Mucosa of descending colon (tissue), 3 donors: Measurements from ENCODE around the gene NR1H4. TPM values are rescaled to one million over a fixed set of nuclear protein-coding genes. Genes with fewer than 3 reads are reported as not detected.

ENCODE experiments used
- ATAC-seq: fragments of 200-7000 bp; cut with Tn5 transposase; one replicate; pipeline ENCODE4 v1.9.1; 2020; ENCODE audit warnings: mild to moderate bottlenecking, moderate library complexity
- DNase-seq, 3 donors: peaks; one replicate each; pipeline ENCODE4 v3.0.0-alpha.2; 2020
- H3K36me3 ChIP-seq: fragments of 200-600 bp; one replicate; pipeline ENCODE4 v1.8.0; 2021; ENCODE audit warnings: low read depth, mild to moderate bottlenecking
- H3K4me1 ChIP-seq: fragments of 200-600 bp; one replicate; pipeline ENCODE4 v1.8.0; 2021; ENCODE audit warnings: low read depth, mild to moderate bottlenecking
- H3K4me3 ChIP-seq: fragments of 200-600 bp; one replicate; pipeline ENCODE4 v1.8.0; 2021; ENCODE audit warnings: mild to moderate bottlenecking
- H3K9me3 ChIP-seq: fragments of 200-600 bp; one replicate; pipeline ENCODE4 v1.8.0; 2021; ENCODE audit warnings: mild to moderate bottlenecking
- intact Hi-C, 2 donors: fragments of 100-400 bp; cut with DNase I in 1 of 2; cut with micrococcal nuclease in 1 of 2; formaldehyde crosslinking; loops; one replicate each; pipeline versions ENCODE4 v1.11.0 to v1.11.1; 2022; cut with DNase I, micrococcal nuclease
- total RNA-seq, 3 donors: library from RNA; stranded (reverse); fragmentation: NEBNext Ultra II Directional in 2 of 3; extraction: Animal tissue kit (Norgen Biotek cat#: 25700) in 2 of 3; gene quantifications; one replicate each; pipeline versions ENCODE4 v1.2.1 to v1.2.4, GENCODE V29; 2021 to 2023
- TF ChIP-seq, protein P1 (sequence below): fragments of 200-600 bp; IDR thresholded peaks from one replicate; pipeline ENCODE4 v1.8.0; 2022; ENCODE audit warnings: antibody characterized with exemption, mild to moderate bottlenecking
- donor health status: DM: no; HTN: no; CAD: no; lungs with moderate emphysema.
- donor health status: DM: no; HTN: no; CAD: no.
- donor health status: DM: no; HTN: yes; CAD: no.

NR1H4 gene
- total RNA-seq, 3 donors from 2014 or later, result 9.4 to 17.6 (median 13.8) TPM

DNA sequence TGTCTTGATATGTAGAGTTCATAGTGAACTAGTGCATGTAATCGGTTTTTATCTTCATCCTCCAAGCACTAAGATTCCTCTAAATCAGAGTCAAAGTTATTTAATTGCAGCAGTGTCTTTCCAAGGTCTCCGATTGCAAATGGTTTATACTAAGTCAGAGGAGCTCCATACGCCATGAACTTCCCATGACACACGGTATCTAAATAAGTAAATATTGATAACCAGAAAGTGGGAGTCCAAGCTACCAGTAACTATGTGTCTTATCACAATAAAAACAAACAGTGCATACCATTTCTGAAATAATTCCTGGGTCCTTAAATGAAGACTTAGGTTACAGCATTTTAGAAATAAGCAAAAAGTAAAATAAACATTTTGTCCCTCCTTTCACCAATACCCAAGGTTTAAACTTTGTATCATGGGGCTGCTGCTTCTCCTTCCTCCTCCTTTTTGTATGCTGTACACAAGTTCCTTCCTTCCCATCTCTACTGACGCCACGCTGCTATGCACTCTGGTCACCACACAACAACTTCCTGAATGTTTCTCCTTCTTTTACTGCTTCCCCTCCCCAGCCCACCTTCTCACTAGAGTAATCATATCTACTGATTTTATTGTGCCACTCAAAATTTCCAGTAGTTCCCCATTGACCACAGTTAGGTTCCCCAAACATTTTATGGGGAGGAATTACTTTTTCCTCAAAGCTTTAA lies 10.7 kb downstream of the NR1H4 start:
- intact Hi-C loops, result no loop called here
- Histone ChIP-seq H3K4me1 (no peaks in the 10 kb centered on the region), H3K36me3 (no peaks in the 10 kb centered on the region), H3K4me3 (no peak overlapping the region), H3K9me3 (no peaks in the 10 kb centered on the region)
- TF ChIP-seq, protein P1, sequence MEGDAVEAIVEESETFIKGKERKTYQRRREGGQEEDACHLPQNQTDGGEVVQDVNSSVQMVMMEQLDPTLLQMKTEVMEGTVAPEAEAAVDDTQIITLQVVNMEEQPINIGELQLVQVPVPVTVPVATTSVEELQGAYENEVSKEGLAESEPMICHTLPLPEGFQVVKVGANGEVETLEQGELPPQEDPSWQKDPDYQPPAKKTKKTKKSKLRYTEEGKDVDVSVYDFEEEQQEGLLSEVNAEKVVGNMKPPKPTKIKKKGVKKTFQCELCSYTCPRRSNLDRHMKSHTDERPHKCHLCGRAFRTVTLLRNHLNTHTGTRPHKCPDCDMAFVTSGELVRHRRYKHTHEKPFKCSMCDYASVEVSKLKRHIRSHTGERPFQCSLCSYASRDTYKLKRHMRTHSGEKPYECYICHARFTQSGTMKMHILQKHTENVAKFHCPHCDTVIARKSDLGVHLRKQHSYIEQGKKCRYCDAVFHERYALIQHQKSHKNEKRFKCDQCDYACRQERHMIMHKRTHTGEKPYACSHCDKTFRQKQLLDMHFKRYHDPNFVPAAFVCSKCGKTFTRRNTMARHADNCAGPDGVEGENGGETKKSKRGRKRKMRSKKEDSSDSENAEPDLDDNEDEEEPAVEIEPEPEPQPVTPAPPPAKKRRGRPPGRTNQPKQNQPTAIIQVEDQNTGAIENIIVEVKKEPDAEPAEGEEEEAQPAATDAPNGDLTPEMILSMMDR, result no peak
- peak; percentile 55 for ATAC-seq
- no peak for DNase-seq

DNA sequence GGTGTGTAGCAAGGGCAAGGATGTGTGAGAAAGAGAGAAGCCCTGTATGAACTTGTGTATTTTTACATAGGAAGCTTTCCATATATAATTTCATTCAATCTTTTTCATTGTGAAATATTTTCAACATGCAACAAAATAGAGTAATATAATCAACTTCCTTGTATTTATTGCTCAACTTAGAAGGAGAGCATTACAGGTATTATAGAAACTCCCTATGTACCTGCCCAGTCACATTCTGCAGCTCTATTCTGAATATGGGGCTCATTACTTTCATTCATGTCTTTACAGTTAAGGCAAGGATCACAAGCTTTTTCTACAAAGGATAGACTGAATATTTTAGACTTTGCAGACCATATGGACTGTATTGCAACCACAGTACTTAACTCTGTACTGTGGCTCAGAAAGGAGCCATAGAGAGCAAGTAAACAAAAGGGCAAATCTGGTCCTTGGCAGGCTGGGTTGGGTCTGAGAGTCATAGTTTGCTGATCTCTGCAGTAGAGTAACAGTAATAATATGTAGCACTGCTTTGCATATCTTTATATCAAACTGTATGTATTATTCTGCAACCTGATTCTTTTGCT lies 11.3 kb downstream of the NR1H4 start:
- intact Hi-C loops, result no loop called here
- ATAC-seq, result peak; percentile 69

DNA sequence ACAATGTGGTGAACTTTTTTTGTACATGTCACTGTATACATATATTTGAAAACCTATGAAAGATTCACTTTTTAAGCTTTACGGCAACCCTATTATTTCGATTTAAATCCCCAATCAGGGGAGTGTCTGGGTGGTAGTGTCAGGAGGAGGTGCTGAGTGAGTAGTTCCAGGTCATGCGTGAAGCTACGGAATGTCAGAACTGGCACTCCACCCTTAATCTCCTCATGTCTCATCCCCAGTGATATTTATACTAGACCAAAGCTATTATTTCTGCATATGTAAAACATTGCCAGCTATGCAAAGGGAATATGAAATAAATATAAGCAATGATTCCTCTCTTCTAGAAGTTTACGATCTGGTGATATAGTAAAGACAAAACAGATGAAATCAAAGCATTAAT lies 12.3 kb downstream of the NR1H4 start:
- ATAC-seq (no peak), DNase-seq (no peak)
- Histone ChIP-seq H3K9me3 (no peaks in the 10 kb centered on the region), H3K4me3 (no peak overlapping the region), H3K36me3 (no peaks in the 10 kb centered on the region), H3K4me1 (no peaks in the 10 kb centered on the region)
- intact Hi-C loops, result no loop called here
- TF ChIP-seq, protein P1, result no peak

More for the DNA sequence above, 11.3 kb downstream of the NR1H4 start:
- Histone ChIP-seq H3K4me1 (no peaks in the 10 kb centered on the region), H3K4me3 (no peak overlapping the region), H3K9me3 (no peaks in the 10 kb centered on the region), H3K36me3 (no peaks in the 10 kb centered on the region)
- TF ChIP-seq, protein P1, result no peak
- DNase-seq, result no peak

DNA sequence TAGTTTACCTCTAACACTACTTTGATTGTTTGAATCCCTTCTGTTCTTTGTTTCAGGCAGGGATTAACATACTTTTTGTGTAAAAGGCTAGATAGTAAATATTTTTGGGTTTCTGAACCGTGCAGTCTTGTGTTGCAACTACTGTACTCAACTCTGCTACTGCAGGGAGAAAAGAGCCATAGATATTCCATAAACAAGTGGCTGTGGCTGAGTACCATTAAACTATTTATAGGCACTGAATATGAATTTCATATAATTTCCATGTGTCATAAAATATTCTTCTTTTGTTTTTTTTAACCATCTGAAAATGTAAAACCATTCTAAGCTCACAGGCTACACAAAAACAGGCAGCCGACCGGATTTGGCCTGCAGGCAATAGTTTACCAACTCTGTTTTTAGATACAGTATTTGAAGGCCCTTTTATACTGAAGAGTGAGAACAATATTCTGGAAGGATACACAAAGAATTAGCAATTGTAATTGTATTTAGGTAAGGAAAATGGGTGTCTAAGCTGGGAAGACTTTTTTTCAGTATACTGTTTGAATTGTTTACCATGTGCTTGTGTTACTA lies 15.7 kb downstream of the NR1H4 start:
- no peak for DNase-seq
- intact Hi-C loops, result no loop called here

DNA sequence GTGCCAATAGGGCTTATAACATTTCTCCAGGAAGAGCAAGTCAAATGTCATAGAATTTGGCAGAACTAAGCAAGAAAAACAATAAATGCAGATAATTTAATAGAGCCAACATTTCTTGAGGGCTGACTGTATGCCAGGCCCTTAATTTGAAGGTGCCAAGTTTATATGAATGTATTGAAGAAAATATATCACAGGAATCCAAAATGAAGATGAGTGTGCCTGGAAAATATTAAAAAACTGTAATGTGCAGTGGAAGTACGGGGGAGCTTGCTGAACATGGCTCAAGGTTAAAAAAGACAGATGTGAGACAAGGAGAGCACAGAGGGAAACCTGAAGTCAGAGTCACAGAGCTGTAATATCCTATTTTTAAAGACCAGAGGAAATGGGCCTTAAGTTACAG lies 16.4 kb downstream of the NR1H4 start:
- DNase-seq, result no peak
- TF ChIP-seq, protein P1, result no peak
- no peak overlapping the region for H3K4me3 ChIP-seq
- no peaks in the 10 kb centered on the region for H3K36me3 ChIP-seq
- no peak for ATAC-seq
- H3K9me3 ChIP-seq, result no peaks in the 10 kb centered on the region
- peaks cover 9% of the 10 kb centered on the region for H3K4me1 ChIP-seq
- intact Hi-C loops, result no loop called here

More for the DNA sequence above, 15.7 kb downstream of the NR1H4 start:
- TF ChIP-seq, protein P1, result no peak
- Histone ChIP-seq H3K4me3 (no peak overlapping the region), H3K4me1 (peaks cover 6% of the 10 kb centered on the region), H3K36me3 (no peaks in the 10 kb centered on the region), H3K9me3 (no peaks in the 10 kb centered on the region)
- no peak for ATAC-seq
